Nephron progenitor cell (in vitro differentiated cells): ENCODE results near the gene SMIM38.
A peak's percentile ranks its signal among the peaks of the same experiment; 100 is the strongest.

Source experiments
- DNase-seq: peaks from one replicate; pipeline ENCODE4 v3.0.0; 2021
- H3K27ac Mint-ChIP-seq: 2 replicates; pipeline ENCODE4 v1.8.0; 2021; ENCODE audit warnings: mild to moderate bottlenecking, moderate library complexity, mixed read lengths
- H3K27me3 Mint-ChIP-seq: 2 replicates; pipeline ENCODE4 v1.8.0; 2021; ENCODE audit warnings: mild to moderate bottlenecking, low read depth, mixed read lengths; ENCODE audit not compliant: poor library complexity
- H3K36me3 Mint-ChIP-seq: 2 replicates; pipeline ENCODE4 v1.8.0; 2021; ENCODE audit warnings: low read depth, mixed read lengths
- H3K4me1 Mint-ChIP-seq: 2 replicates; pipeline ENCODE4 v1.8.0; 2021; ENCODE audit warnings: mixed read lengths
- H3K4me3 Mint-ChIP-seq: 2 replicates; pipeline ENCODE4 v1.8.0; 2021; ENCODE audit warnings: mild to moderate bottlenecking, moderate library complexity, mixed read lengths
- H3K9me3 Mint-ChIP-seq: 2 replicates; pipeline ENCODE4 v1.8.0; 2021; ENCODE audit warnings: mild to moderate bottlenecking, moderate library complexity, mixed read lengths
- TF ChIP-seq, protein P1 (sequence below): fragments of 200-600 bp; sonication (generic); IDR thresholded peaks from 2 replicates; pipeline ENCODE4 v1.5.0; 2021; ENCODE audit warnings: antibody characterized with exemption

Gene SMIM38

GRCh38 chr11:69156673-69157155 is 979 bp downstream of the SMIM38 start:
- no peak overlapping the region for H3K27ac Mint-ChIP-seq
- H3K36me3 Mint-ChIP-seq, result no peaks in the 10 kb centered on the region
- H3K9me3 Mint-ChIP-seq, result peaks cover 4% of the 10 kb centered on the region
- no peak for DNase-seq
- peaks cover 61% of the 10 kb centered on the region for H3K4me1 Mint-ChIP-seq
- TF ChIP-seq, protein P1, sequence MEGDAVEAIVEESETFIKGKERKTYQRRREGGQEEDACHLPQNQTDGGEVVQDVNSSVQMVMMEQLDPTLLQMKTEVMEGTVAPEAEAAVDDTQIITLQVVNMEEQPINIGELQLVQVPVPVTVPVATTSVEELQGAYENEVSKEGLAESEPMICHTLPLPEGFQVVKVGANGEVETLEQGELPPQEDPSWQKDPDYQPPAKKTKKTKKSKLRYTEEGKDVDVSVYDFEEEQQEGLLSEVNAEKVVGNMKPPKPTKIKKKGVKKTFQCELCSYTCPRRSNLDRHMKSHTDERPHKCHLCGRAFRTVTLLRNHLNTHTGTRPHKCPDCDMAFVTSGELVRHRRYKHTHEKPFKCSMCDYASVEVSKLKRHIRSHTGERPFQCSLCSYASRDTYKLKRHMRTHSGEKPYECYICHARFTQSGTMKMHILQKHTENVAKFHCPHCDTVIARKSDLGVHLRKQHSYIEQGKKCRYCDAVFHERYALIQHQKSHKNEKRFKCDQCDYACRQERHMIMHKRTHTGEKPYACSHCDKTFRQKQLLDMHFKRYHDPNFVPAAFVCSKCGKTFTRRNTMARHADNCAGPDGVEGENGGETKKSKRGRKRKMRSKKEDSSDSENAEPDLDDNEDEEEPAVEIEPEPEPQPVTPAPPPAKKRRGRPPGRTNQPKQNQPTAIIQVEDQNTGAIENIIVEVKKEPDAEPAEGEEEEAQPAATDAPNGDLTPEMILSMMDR, result no peak
- H3K27me3 Mint-ChIP-seq, result peaks cover 18% of the 10 kb centered on the region
- H3K4me3 Mint-ChIP-seq, result no peak overlapping the region

- Mint-ChIP-seq H3K4me1 (peaks cover 55% of the 10 kb centered on the region), H3K27me3 (peaks cover 14% of the 10 kb centered on the region), H3K4me3 (no peak overlapping the region), H3K36me3 (no peaks in the 10 kb centered on the region), H3K9me3 (peaks cover 9% of the 10 kb centered on the region), H3K27ac (no peak overlapping the region)
- TF ChIP-seq, protein P1, result no peak
- DNase-seq, result peak; percentile 43
These were observed 1.6 kb downstream of the SMIM38 start for GRCh38 chr11:69157156-69157821.

DNA sequence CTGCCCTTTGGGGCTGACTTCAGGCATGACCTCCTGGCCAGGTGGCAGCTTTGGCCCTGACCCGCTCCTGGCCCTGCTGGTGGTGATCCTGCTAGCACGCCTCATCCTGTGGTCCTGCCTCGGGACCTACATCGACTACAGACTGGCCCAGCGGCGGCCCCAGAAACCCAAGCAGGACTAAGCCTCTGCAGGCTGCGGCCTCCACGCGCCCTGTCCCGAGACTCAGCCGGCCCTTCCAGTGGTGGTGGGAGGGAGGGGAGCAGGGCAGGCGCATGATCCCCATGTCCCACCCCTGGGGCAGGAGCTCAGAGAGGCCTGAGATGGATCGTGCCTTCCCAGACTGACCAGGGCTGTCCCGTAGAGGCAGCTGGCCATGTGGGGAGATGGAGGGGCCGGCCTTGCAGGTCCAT is 2.1 kb downstream of the SMIM38 start:
- Mint-ChIP-seq H3K4me3 (no peak overlapping the region), H3K4me1 (peaks cover 50% of the 10 kb centered on the region), H3K9me3 (peaks cover 14% of the 10 kb centered on the region), H3K27ac (no peak overlapping the region), H3K27me3 (peaks cover 8% of the 10 kb centered on the region), H3K36me3 (no peaks in the 10 kb centered on the region)
- no peak for DNase-seq
- TF ChIP-seq, protein P1, result no peak

- DNase-seq, result no peak
- H3K4me3 Mint-ChIP-seq, result no peak overlapping the region
- TF ChIP-seq, protein P1, result no peak
- H3K27ac Mint-ChIP-seq, result no peak overlapping the region
- peaks cover 5% of the 10 kb centered on the region for H3K27me3 Mint-ChIP-seq
- peaks cover 5% of the 10 kb centered on the region for H3K36me3 Mint-ChIP-seq
- peaks cover 43% of the 10 kb centered on the region for H3K4me1 Mint-ChIP-seq
- H3K9me3 Mint-ChIP-seq, result peaks cover 21% of the 10 kb centered on the region
These were observed 2.8 kb downstream of the SMIM38 start for GRCh38 chr11:69158301-69159149.

GRCh38 chr11:69159150-69159852 is 3.6 kb downstream of the SMIM38 start:
- no peak for DNase-seq
- no peak overlapping the region for H3K4me3 Mint-ChIP-seq
- no peak overlapping the region for H3K27ac Mint-ChIP-seq
- TF ChIP-seq, protein P1, result no peak
- H3K4me1 Mint-ChIP-seq, result peaks cover 41% of the 10 kb centered on the region
- H3K36me3 Mint-ChIP-seq, result peaks cover 11% of the 10 kb centered on the region
- peaks cover 28% of the 10 kb centered on the region for H3K9me3 Mint-ChIP-seq
- peaks cover 6% of the 10 kb centered on the region for H3K27me3 Mint-ChIP-seq
